ENCODE measurements around the gene CELSR1.

CELSR1 gene

DNA sequence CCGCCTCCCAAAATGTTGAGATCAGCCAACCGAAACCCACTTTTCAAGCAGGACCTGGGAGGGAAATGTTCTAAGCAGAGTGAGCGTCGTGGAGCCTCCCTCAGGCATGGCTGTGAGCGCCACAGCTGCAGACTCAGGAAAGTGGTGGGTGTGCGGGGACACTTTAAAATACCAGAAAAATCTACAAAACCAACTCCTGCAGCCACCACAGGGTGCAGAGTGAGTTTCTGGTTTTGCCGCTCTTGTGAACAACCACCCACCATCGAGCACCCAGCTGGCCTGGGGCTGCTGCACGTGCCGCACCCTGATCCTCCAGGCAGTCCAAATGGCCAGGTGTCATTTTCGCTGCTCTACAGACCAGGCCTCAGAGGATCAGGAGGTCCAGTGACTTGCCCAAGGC, 46.9 kb downstream of the CELSR1 start:
- TF ChIP-seq, protein P1, sequence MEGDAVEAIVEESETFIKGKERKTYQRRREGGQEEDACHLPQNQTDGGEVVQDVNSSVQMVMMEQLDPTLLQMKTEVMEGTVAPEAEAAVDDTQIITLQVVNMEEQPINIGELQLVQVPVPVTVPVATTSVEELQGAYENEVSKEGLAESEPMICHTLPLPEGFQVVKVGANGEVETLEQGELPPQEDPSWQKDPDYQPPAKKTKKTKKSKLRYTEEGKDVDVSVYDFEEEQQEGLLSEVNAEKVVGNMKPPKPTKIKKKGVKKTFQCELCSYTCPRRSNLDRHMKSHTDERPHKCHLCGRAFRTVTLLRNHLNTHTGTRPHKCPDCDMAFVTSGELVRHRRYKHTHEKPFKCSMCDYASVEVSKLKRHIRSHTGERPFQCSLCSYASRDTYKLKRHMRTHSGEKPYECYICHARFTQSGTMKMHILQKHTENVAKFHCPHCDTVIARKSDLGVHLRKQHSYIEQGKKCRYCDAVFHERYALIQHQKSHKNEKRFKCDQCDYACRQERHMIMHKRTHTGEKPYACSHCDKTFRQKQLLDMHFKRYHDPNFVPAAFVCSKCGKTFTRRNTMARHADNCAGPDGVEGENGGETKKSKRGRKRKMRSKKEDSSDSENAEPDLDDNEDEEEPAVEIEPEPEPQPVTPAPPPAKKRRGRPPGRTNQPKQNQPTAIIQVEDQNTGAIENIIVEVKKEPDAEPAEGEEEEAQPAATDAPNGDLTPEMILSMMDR (IDR thresholded peaks at IDR 0.05) = no peak
- H3K4me3 Mint-ChIP-seq = no peak overlapping the region
- no peak overlapping the region for H3K27ac Mint-ChIP-seq
- H3K9me3 Mint-ChIP-seq = peaks cover 13% of the 10 kb centered on the region
- H3K4me1 Mint-ChIP-seq = peaks cover 22% of the 10 kb centered on the region
- DNase-seq = no peak
- H3K27me3 Mint-ChIP-seq (ENCODE audit: low read depth, poor library complexity) = no peaks in the 10 kb centered on the region
- H3K36me3 Mint-ChIP-seq (ENCODE audit: low read depth) = peaks cover 13% of the 10 kb centered on the region

DNA sequence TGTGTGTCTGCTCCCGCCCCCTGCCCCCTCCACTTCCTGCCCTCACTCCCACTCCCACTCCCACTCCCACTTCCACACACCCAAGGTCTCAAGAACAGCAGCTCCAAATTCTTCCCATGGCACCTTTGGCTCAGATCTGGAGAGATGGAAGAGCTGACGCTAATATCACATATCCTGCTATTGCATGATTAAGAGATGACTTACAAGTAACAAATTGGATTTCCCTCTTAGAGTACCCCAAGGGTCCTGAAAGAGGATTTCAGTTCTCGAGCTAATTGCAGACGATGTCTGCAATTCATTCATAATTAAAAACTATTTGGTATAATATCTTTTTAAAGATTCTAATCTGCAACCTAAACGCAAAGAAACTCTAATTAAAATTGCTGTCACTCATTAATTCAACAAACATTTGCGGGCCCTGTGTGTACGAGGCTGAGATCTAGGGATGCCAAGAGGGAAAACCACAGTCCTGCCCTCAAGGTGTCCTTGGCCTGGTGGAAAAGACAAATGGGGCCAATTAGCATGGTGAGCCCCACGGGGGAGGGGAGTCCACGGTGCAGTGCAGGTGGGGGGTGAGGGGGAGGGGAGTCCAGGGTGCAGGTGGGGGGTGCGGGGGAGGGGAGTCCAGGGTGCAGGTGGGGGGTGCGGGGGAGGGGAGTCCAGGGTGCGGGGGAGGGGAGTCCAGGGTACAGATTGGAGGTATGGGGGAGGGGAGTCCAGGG, 50.3 kb downstream of the CELSR1 start:
- Mint-ChIP-seq H3K27ac (no peak overlapping the region), H3K9me3 (peaks cover 9% of the 10 kb centered on the region), H3K36me3 (ENCODE audit: low read depth) (peaks cover 9% of the 10 kb centered on the region), H3K27me3 (ENCODE audit: low read depth, poor library complexity) (peaks cover under 1% of the 10 kb centered on the region), H3K4me1 (peaks cover 32% of the 10 kb centered on the region), H3K4me3 (no peak overlapping the region)
- TF ChIP-seq, protein P1 (IDR thresholded peaks at IDR 0.05) = no peak
- no peak for DNase-seq

DNA sequence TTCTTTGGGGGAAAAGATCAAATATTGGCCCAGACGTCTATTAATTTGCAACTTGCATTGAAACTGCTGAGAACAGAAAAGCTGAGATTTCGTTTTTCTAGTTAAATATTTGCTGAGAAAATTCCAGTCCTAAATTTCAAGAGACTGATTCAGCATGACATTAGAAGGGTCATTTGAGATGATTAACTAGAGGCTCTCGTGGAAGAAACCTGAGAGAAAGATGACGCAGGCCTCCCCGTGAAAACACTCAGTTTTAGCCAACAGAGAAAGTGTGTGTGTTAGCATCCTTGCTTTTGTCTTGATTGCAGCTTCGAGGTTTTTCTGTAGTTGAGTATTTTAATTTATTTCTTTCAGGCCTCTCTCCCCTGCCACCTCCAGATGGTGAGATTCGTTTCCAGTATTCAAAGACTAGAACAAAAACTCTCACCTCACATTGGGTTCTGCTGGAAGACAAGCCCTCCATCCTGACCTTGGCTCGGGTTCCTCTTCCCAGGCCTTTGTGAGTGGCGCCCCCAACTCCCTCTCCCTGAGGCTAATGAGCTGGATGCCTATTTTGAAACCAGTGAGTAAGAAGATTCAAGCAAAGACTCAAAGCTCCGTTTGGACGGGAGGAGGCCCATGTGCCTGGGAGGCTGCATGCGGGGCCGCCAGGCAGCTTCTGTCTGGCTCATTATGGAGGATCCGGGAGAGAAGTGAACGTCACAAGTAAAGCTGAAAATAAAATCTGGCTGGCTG, 52.4 kb downstream of the CELSR1 start:
- Mint-ChIP-seq H3K27me3 (ENCODE audit: low read depth, poor library complexity) (peaks cover 4% of the 10 kb centered on the region), H3K27ac (peak overlapping the region; percentile 91), H3K36me3 (ENCODE audit: low read depth) (peaks cover 12% of the 10 kb centered on the region), H3K4me3 (no peak overlapping the region), H3K4me1 (peaks cover 33% of the 10 kb centered on the region), H3K9me3 (peaks cover 12% of the 10 kb centered on the region)
- TF ChIP-seq, protein P1 (IDR thresholded peaks at IDR 0.05) = no peak
- DNase-seq = no peak

DNA sequence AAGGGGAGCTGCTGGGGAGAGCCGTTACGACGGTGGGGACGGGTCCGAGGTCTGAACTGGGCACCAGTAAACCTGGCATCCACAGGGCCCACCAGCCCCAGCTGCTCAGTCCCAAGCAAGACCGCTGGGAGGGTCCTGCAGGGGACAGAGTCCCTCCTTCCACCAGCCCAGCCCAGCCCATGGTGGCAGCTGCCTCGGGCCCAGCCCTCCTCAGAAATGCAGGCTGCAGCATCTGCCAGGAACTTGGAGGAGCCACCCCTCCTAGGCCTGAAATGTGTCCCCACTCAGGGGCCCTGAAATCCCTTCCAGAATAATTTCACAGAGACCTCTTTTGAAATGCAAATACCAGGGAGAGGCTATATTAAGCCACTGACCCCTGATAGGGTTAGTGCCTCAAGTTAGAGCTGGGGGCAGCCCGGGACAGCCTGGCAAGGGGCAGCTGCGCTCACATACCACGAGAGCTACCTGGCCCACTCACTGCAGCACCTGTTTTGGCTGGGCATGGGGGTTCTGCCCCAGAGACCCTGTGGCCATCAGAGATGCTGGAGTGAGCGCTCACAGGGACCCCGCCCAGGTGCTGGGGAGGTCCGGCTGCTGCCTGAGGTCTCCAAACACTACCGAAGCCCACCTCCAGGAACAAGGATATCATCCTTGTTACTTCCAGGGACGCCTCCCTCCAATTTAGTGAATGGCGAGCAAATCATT, 53.1 kb downstream of the CELSR1 start:
- TF ChIP-seq, protein P1 (IDR thresholded peaks at IDR 0.05) = no peak
- Mint-ChIP-seq H3K4me3 (no peak overlapping the region), H3K9me3 (peaks cover 12% of the 10 kb centered on the region), H3K27me3 (ENCODE audit: low read depth, poor library complexity) (peaks cover 4% of the 10 kb centered on the region), H3K4me1 (peaks cover 39% of the 10 kb centered on the region), H3K36me3 (ENCODE audit: low read depth) (peaks cover 12% of the 10 kb centered on the region), H3K27ac (peak overlapping the region; percentile 91)
- no peak for DNase-seq

DNA sequence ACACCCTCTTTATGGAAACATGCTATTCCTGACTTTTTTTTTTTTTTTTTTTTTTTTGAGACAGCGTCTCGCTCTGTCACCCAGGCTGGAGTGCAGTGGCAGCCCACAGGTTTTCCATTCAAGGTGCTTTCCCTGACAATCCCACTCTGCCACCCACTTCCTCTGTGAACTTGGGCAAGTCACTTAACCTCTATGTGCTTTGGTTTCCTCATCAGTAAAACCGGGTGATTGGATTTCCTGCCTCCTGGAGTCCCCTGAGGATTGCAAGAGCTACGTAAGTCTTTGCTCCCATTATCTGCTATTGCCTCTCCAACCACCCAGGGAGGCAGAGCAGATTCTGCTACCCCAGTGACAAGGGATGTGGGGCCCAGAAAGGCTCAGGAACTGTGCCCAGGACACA, 54.1 kb downstream of the CELSR1 start:
- Mint-ChIP-seq H3K4me3 (no peak overlapping the region), H3K27me3 (ENCODE audit: low read depth, poor library complexity) (peaks cover 6% of the 10 kb centered on the region), H3K4me1 (peaks cover 39% of the 10 kb centered on the region), H3K27ac (no peak overlapping the region), H3K9me3 (peaks cover 12% of the 10 kb centered on the region), H3K36me3 (ENCODE audit: low read depth) (peaks cover 12% of the 10 kb centered on the region)
- TF ChIP-seq, protein P1 (IDR thresholded peaks at IDR 0.05) = no peak
- DNase-seq = no peak
